HepG2 (cell line): ENCODE results near the gene RPS10. TPM values are rescaled to one million over a fixed set of nuclear protein-coding genes. Genes with fewer than 3 reads are reported as not detected.
A peak's percentile ranks its signal among the peaks of the same experiment; 100 is the strongest.

ENCODE experiments used
- AGO1 ChIP-seq: fragments of 200-400 bp; formaldehyde crosslinking; IDR thresholded peaks from 2 replicates; pipeline ENCODE4 v1.6.1; 2017; ENCODE audit warnings: mild to moderate bottlenecking, low read depth, low read length, moderate library complexity; ENCODE audit not compliant: poor library complexity, severe bottlenecking
- CBX2 ChIP-seq, 2 experiments: fragments of 200-600 bp in 1 of 2; sonication (generic); formaldehyde crosslinking in 1 of 2; IDR thresholded peaks; 2 replicates each; pipeline versions ENCODE4 v1.7.0 to v1.8.1; 2018 to 2022; ENCODE audit warnings: low read depth in 2 of 2, low read length in 1 of 2, mild to moderate bottlenecking in 1 of 2, missing genetic modification reagents in 1 of 2
- DZIP1 ChIP-seq: sonication (generic); formaldehyde crosslinking; IDR thresholded peaks from 2 replicates; pipeline ENCODE4 v1.5.0; 2020; ENCODE audit warnings: mild to moderate bottlenecking, missing genetic modification reagents
- ESRRA ChIP-seq: sonication (generic); formaldehyde crosslinking; IDR thresholded peaks from 2 replicates; pipeline ENCODE4 v1.5.1; 2020; ENCODE audit warnings: mild to moderate bottlenecking, low read depth, missing genetic modification reagents
- ETV5 ChIP-seq: IDR thresholded peaks from 2 replicates; pipeline ENCODE4 v1.6.1; 2018; ENCODE audit warnings: missing biosample characterization, missing genetic modification reagents, inconsistent platforms, borderline replicate concordance
- HES4 ChIP-seq: sonication (generic); formaldehyde crosslinking; IDR thresholded peaks from 2 replicates; pipeline ENCODE4 v1.9.0; 2021; ENCODE audit warnings: mild to moderate bottlenecking, missing genetic modification reagents, borderline replicate concordance
- JUN ChIP-seq: sonication (generic); formaldehyde crosslinking; IDR thresholded peaks from 2 replicates; pipeline ENCODE4 v1.4.0; 2020; ENCODE audit warnings: mild to moderate bottlenecking, missing genetic modification reagents
- KDM1A ChIP-seq: IDR thresholded peaks from 2 replicates; pipeline ENCODE4 v1.6.1; 2016; ENCODE audit warnings: missing compliant biosample characterization
- MAFG ChIP-seq: sonication (generic); formaldehyde crosslinking; IDR thresholded peaks from 2 replicates; pipeline ENCODE4 v1.5.1; 2020; ENCODE audit warnings: mild to moderate bottlenecking, missing genetic modification reagents
- MIXL1 ChIP-seq: IDR thresholded peaks from 2 replicates; pipeline ENCODE4 v1.6.1; 2016
- NBN ChIP-seq: fragments of 450-650 bp; conservative IDR thresholded peaks from 2 replicates; pipeline ENCODE4 v1.6.1; 2017
- POLR2AphosphoS5 ChIP-seq: IDR thresholded peaks from 2 replicates; pipeline ENCODE4 v1.6.1; 2012; ENCODE audit warnings: low read depth, low read length
- SMC3 ChIP-seq: IDR thresholded peaks from 2 replicates; pipeline ENCODE4 v1.6.1; 2011; ENCODE audit warnings: low read length, improper control_type of control experiment
- SOX5 ChIP-seq: IDR thresholded peaks from 2 replicates; pipeline ENCODE4 v1.6.1; 2016; ENCODE audit warnings: borderline replicate concordance
- ZFP41 ChIP-seq: sonication (generic); formaldehyde crosslinking; IDR thresholded peaks from 2 replicates; pipeline ENCODE4 v1.4.0; 2020; ENCODE audit warnings: mild to moderate bottlenecking, missing genetic modification reagents, borderline replicate concordance
- ZFX ChIP-seq: sonication (generic); formaldehyde crosslinking; IDR thresholded peaks from 2 replicates; pipeline ENCODE4 v1.4.0; 2020; ENCODE audit warnings: mild to moderate bottlenecking, low read depth, missing genetic modification reagents, moderate library complexity
- ZMYM4 ChIP-seq: sonication (generic); formaldehyde crosslinking; IDR thresholded peaks from 2 replicates; pipeline ENCODE4 v1.8.1; 2023; ENCODE audit warnings: mild to moderate bottlenecking, missing genetic modification reagents
- ZNF138 ChIP-seq: sonication (generic); formaldehyde crosslinking; IDR thresholded peaks from 2 replicates; pipeline ENCODE4 v1.5.0; 2020; ENCODE audit warnings: mild to moderate bottlenecking, low read depth, missing genetic modification reagents
- ZNF205 ChIP-seq: IDR thresholded peaks from 2 replicates; pipeline ENCODE4 v1.6.1; 2018; ENCODE audit warnings: missing biosample characterization, missing genetic modification reagents
- ZNF296 ChIP-seq: sonication (generic); formaldehyde crosslinking; conservative IDR thresholded peaks from 2 replicates; pipeline ENCODE4 v1.5.0; 2020; ENCODE audit warnings: mild to moderate bottlenecking, missing genetic modification reagents
- ZNF615 ChIP-seq: sonication (generic); formaldehyde crosslinking; IDR thresholded peaks from 2 replicates; pipeline ENCODE4 v1.5.0; 2020; ENCODE audit warnings: mild to moderate bottlenecking, missing genetic modification reagents, borderline replicate concordance
- ZNF619 ChIP-seq: sonication (generic); formaldehyde crosslinking; IDR thresholded peaks from 2 replicates; pipeline ENCODE4 v1.4.0; 2020; ENCODE audit warnings: mild to moderate bottlenecking, missing genetic modification reagents
- ZNF646 ChIP-seq: sonication (generic); formaldehyde crosslinking; IDR thresholded peaks from 2 replicates; pipeline ENCODE4 v1.9.0; 2021; ENCODE audit warnings: mild to moderate bottlenecking, missing genetic modification reagents
- ZNF776 ChIP-seq: sonication (generic); formaldehyde crosslinking; IDR thresholded peaks from 2 replicates; pipeline ENCODE4 v1.4.0; 2020; ENCODE audit warnings: mild to moderate bottlenecking, missing genetic modification reagents
- ZSCAN25 ChIP-seq: sonication (generic); formaldehyde crosslinking; IDR thresholded peaks from 2 replicates; pipeline ENCODE4 v1.8.0; 2022; ENCODE audit warnings: mild to moderate bottlenecking, missing genetic modification reagents
- polyA plus RNA-seq, 8 experiments: library from polyadenylated mRNA; depleted of rRNA in 3 of 8; stranded (reverse) in 7 of 8; unstranded in 1 of 8; fragments of >200 nt; fragmentation: Illumina TruSeq in 4 of 8; extraction: Trizol in 4 of 8; gene quantifications; 2 replicates each; pipeline versions ENCODE4 v1.2.1 to v1.2.3, GENCODE V29; 2011 to 2016; ENCODE audit warnings: low read depth in 4 of 8, missing spikeins in 1 of 8, mixed read lengths in 1 of 8; ENCODE audit not compliant: insufficient read depth in 1 of 8
- total RNA-seq, 5 experiments: library from RNA; depleted of rRNA; stranded (reverse); fragments of >200 nt; fragmentation: Illumina TruSeq; extraction: Trizol; gene quantifications; 2 replicates each; pipeline ENCODE4 v1.2.3, GENCODE V29; 2016; ENCODE audit warnings: low read depth in 1 of 5

The RPS10 gene
- total and polyA plus RNA-seq, 2 of the 13 experiments (the other 11 are each of a cell fraction or from before 2014, with no cell fraction given) = 2,909 to 4,648 TPM

- TF ChIP-seq ZNF646 (no peak), KDM1A (no peak), ZSCAN25 (no peak), NBN (no peak), HES4 (CRISPR knock-in tag) (no peak), AGO1 (no peak), ZFP41 (CRISPR knock-in tag) (no peak), SOX5 (CRISPR knock-in tag) (peak; percentile 80), JUN (CRISPR knock-in tag) (no peak), ETV5 (CRISPR knock-in tag) (no peak), MIXL1 (CRISPR knock-in tag) (0 out of 2 replicates have a peak, but pooled peaks have one; percentile 32), SMC3 (no peak), POLR2AphosphoS5 (no peak), ESRRA (CRISPR knock-in tag) (no peak), ZNF296 (no peak), ZNF615 (CRISPR knock-in tag) (no peak), ZFX (CRISPR knock-in tag) (no peak), CBX2 (IDR thresholded peaks at IDR 0.05; ENCODE audit: low read depth, low read length) (no peak), CBX2 (CRISPR knock-in tag; IDR thresholded peaks at IDR 0.05; ENCODE audit: low read depth) (no peak), ZNF619 (CRISPR knock-in tag) (no peak), ZNF776 (CRISPR knock-in tag) (no peak), DZIP1 (CRISPR knock-in tag) (no peak), ZNF138 (no peak), ZMYM4 (CRISPR knock-in tag) (peak; percentile 83), ZNF205 (CRISPR knock-in tag) (no peak), MAFG (CRISPR knock-in tag) (no peak)
Observed at GRCh38 chr6:34385793-34386195, 40.1 kb downstream of the RPS10 start (continued).
